Measurements from ENCODE around the gene MAPKAP1. TPM values are rescaled to one million over a fixed set of nuclear protein-coding genes. Genes with fewer than 3 reads are reported as not detected.

The MAPKAP1 gene
- total RNA-seq, 4 donors from 2014 or later, result 57.6 to 70.2 (median 68.7) TPM

DNA sequence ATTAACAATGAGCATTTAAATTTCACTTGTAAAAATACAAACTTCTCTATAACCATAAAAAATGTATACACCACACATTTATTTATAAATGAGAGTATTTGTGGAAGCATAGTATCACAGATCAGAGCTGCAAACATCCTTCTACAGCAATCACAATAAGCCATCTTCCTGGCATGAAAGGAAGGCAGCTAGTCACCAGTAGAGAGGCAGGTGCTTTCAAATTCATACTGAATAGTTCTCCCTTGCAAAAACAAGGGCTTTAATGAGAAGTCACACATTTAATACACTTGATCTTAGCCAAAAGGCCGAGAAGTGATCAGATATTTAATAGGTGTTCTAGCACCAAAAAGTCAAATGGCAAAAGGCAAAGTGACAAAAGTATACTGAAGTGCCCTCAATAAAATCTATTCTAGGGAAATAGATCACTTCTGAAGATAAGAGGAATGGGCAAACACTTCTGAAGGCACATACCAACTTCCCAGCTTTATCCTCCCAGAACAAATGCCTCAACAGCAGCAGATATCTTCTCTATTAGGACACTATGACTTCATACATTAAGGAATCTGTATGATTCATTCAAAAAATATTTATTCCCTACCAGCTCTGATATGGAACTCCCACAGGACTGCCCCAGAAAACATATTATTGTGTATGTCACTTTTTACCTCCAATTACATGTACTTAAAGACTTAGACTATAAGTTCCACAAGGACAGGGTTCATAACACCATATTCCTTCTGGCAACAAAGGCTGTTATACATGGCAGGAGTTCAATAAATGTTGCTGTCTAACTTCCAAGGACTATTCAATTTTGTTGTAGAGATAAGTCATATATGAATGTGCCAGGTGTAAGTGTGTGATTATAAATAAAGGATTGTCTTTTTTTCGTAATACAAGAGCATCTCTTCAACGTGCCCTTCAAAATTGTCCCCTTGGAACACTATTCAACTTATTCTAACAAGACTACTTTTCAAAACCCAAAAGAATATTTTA lies 31.7 kb downstream of the MAPKAP1 start:
- H3K36me3 ChIP-seq, result no peaks in the 10 kb centered on the region
- DNase-seq (ENCODE audit: low spot score in 2 of 2), result no peak
- TF ChIP-seq CTCF (IDR thresholded peaks at IDR 0.05), result no peak
- no peak for TF ChIP-seq EP300 (IDR thresholded peaks at IDR 0.05)
- no peak for TF ChIP-seq POLR2A (IDR thresholded peaks at IDR 0.05)
- TF ChIP-seq POLR2AphosphoS5 (IDR thresholded peaks at IDR 0.05), result no peak
- 62% methylated on average over 3 of the region's 3 CpGs for WGBS
- no peaks in the 10 kb centered on the region for H3K9me3 ChIP-seq
- peaks cover 7% of the 10 kb centered on the region for H3K4me1 ChIP-seq
- no peak overlapping the region for H3K27ac ChIP-seq
- H3K27me3 ChIP-seq, result no peaks in the 10 kb centered on the region
- no peak overlapping the region for H3K4me3 ChIP-seq

DNA sequence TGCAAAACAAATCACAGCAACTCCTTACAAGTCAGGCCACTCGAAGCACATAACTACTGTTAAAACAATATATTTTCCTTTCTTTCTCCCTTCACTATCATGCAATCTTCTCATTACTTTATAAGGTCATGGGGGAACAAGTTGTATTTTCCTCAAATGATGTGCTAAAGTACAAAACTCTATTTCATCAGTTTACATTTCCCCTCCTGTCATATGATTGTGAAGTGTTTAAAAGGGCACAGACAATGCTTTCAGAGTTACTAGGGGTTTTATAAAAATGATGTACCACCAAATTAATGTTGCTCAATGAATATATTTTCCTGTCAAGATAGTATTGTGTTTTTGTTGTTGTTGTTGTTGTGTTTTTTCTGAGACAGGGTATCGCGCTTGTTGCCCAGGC lies 34.1 kb downstream of the MAPKAP1 start:
- Histone ChIP-seq H3K4me3 (no peak overlapping the region), H3K27me3 (no peaks in the 10 kb centered on the region), H3K4me1 (peaks cover 7% of the 10 kb centered on the region), H3K27ac (no peak overlapping the region), H3K9me3 (no peaks in the 10 kb centered on the region), H3K36me3 (peaks cover 8% of the 10 kb centered on the region)
- WGBS, result 98% methylated on average over 3 of the region's 3 CpGs
- no peak for TF ChIP-seq POLR2AphosphoS5 (IDR thresholded peaks at IDR 0.05)
- no peak for DNase-seq (ENCODE audit: low spot score in 2 of 2)

- Histone ChIP-seq H3K4me3 (no peak overlapping the region), H3K9me3 (no peaks in the 10 kb centered on the region), H3K27ac (no peak overlapping the region), H3K36me3 (peaks cover 17% of the 10 kb centered on the region), H3K27me3 (no peaks in the 10 kb centered on the region), H3K4me1 (no peaks in the 10 kb centered on the region)
- TF ChIP-seq POLR2AphosphoS5 (IDR thresholded peaks at IDR 0.05) (no peak), EP300 (IDR thresholded peaks at IDR 0.05) (no peak), CTCF (IDR thresholded peaks at IDR 0.05) (no peak), POLR2A (IDR thresholded peaks at IDR 0.05) (no peak)
- WGBS, result 58% methylated on average over 3 of the region's 3 CpGs
- no peak for DNase-seq (ENCODE audit: low spot score in 2 of 2)
Measured at GRCh38 chr9:125663127-125663526, 43.9 kb downstream of the MAPKAP1 start.

- DNase-seq (ENCODE audit: low spot score in 2 of 2), result no peak
- Histone ChIP-seq H3K36me3 (peaks cover 3% of the 10 kb centered on the region), H3K9me3 (no peaks in the 10 kb centered on the region), H3K27me3 (no peaks in the 10 kb centered on the region), H3K27ac (no peak overlapping the region), H3K4me3 (no peak overlapping the region), H3K4me1 (no peaks in the 10 kb centered on the region)
- TF ChIP-seq POLR2AphosphoS5 (IDR thresholded peaks at IDR 0.05), result no peak
- WGBS, result 94% methylated on average over 6 of the region's 6 CpGs
Measured at GRCh38 chr9:125660557-125660956, 46.5 kb downstream of the MAPKAP1 start.

- 64% methylated on average over 4 of the region's 4 CpGs for WGBS
- DNase-seq (ENCODE audit: low spot score in 2 of 2), result no peak
- Histone ChIP-seq H3K9me3 (no peaks in the 10 kb centered on the region), H3K27ac (no peak overlapping the region), H3K36me3 (peaks cover 2% of the 10 kb centered on the region), H3K4me3 (no peak overlapping the region), H3K4me1 (no peaks in the 10 kb centered on the region), H3K27me3 (no peaks in the 10 kb centered on the region)
- TF ChIP-seq POLR2A (IDR thresholded peaks at IDR 0.05) (no peak), POLR2AphosphoS5 (IDR thresholded peaks at IDR 0.05) (no peak), EP300 (IDR thresholded peaks at IDR 0.05) (no peak)
Measured at GRCh38 chr9:125659954-125660353, 47.1 kb downstream of the MAPKAP1 start.

- no peaks in the 10 kb centered on the region for H3K9me3 ChIP-seq
- DNase-seq (ENCODE audit: low spot score in 2 of 2), result no peak
- H3K36me3 ChIP-seq, result no peaks in the 10 kb centered on the region
- no peak overlapping the region for H3K4me3 ChIP-seq
- no peaks in the 10 kb centered on the region for H3K27me3 ChIP-seq
- H3K4me1 ChIP-seq, result no peaks in the 10 kb centered on the region
- no peak overlapping the region for H3K27ac ChIP-seq
- WGBS, result 82% methylated on average over 2 of the region's 2 CpGs
- TF ChIP-seq CTCF (IDR thresholded peaks at IDR 0.05), result no peak
- no peak for TF ChIP-seq POLR2AphosphoS5 (IDR thresholded peaks at IDR 0.05)
- TF ChIP-seq POLR2A (IDR thresholded peaks at IDR 0.05), result no peak
- TF ChIP-seq EP300 (IDR thresholded peaks at IDR 0.05), result no peak
Measured at GRCh38 chr9:125659201-125659840, 47.7 kb downstream of the MAPKAP1 start.

Data from suprapubic skin (tissue), 4 donors.